Suprapubic skin (tissue), 3 donors: ENCODE results near the gene TNS2.

Experiments used
- POLR2A ChIP-seq, 2 donors: fragments of 450-650 bp; IDR thresholded peaks; one replicate each; pipeline ENCODE4 v1.6.1; 2017; ENCODE audit warnings: antibody characterized with exemption in 2 of 2, mild to moderate bottlenecking in 2 of 2, moderate library complexity in 2 of 2
- TF ChIP-seq, protein P1 (sequence below), 2 donors: fragments of 200-600 bp in 1 of 2; fragments of 450-650 bp in 1 of 2; sonication (generic) in 1 of 2; IDR thresholded peaks; one replicate each; pipeline ENCODE4 v1.5.1; 2016 to 2019; ENCODE audit warnings: antibody characterized with exemption in 2 of 2, mild to moderate bottlenecking in 1 of 2, moderate library complexity in 1 of 2

DNA sequence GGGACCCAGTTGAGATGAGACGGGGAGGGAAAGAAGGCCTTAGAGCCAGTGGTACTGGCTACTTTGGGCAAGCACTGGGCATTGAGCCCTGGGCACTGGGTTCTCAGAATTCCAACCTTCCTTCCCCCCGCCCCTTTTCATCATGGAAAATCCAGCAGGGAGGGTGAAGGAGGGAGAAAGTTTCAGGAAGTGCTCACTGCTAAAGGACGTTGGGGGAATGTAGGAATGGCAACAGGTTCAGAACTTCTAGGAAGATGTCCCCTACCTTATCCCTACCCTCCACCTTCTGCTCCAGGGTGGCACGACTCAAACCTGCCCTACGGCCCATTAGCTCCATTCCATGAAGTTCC is 4.2 kb upstream of the TNS2 start:
- TF ChIP-seq, protein P1, sequence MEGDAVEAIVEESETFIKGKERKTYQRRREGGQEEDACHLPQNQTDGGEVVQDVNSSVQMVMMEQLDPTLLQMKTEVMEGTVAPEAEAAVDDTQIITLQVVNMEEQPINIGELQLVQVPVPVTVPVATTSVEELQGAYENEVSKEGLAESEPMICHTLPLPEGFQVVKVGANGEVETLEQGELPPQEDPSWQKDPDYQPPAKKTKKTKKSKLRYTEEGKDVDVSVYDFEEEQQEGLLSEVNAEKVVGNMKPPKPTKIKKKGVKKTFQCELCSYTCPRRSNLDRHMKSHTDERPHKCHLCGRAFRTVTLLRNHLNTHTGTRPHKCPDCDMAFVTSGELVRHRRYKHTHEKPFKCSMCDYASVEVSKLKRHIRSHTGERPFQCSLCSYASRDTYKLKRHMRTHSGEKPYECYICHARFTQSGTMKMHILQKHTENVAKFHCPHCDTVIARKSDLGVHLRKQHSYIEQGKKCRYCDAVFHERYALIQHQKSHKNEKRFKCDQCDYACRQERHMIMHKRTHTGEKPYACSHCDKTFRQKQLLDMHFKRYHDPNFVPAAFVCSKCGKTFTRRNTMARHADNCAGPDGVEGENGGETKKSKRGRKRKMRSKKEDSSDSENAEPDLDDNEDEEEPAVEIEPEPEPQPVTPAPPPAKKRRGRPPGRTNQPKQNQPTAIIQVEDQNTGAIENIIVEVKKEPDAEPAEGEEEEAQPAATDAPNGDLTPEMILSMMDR (IDR thresholded peaks at IDR 0.05), result no peak
- TF ChIP-seq POLR2A (IDR thresholded peaks at IDR 0.05), result no peak
